Measurements from ENCODE around the gene CLCN3.
"Not testable (repeated sequence)": the region's sequence is repeated elsewhere in the genome, so short reads cannot be mapped to it uniquely, and the experiment has no call there.

The CLCN3 gene

GRCh38 chr4:169716677-169717076 is 96.3 kb downstream of the CLCN3 start:
- no peak for TF ChIP-seq CTCF (IDR thresholded peaks at IDR 0.05; ENCODE audit: low read depth, low read length)
- TF ChIP-seq, protein P1, sequence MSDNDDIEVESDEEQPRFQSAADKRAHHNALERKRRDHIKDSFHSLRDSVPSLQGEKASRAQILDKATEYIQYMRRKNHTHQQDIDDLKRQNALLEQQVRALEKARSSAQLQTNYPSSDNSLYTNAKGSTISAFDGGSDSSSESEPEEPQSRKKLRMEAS (IDR thresholded peaks at IDR 0.05; ENCODE audit: low read depth, low read length): no peak
- no peak for TF ChIP-seq MYC (IDR thresholded peaks at IDR 0.05; ENCODE audit: low read depth, low read length)
- no peak overlapping the region for H3K4me3 ChIP-seq (ENCODE audit: low read depth, low read length)
- DNase-seq (ENCODE audit: low read depth): no peak

GRCh38 chr4:169720529-169720928 is 100.2 kb downstream of the CLCN3 start:
- no peak for DNase-seq (ENCODE audit: low read depth)
- TF ChIP-seq, protein P1 (IDR thresholded peaks at IDR 0.05; ENCODE audit: low read depth, low read length): no peak
- TF ChIP-seq MYC (IDR thresholded peaks at IDR 0.05; ENCODE audit: low read depth, low read length) (no peak), CTCF (IDR thresholded peaks at IDR 0.05; ENCODE audit: low read depth, low read length) (no peak), POLR2A (IDR thresholded peaks at IDR 0.05; ENCODE audit: extremely low read depth, insufficient read length) (no peak)
- no peak overlapping the region for H3K4me3 ChIP-seq (ENCODE audit: low read depth, low read length)

DNA sequence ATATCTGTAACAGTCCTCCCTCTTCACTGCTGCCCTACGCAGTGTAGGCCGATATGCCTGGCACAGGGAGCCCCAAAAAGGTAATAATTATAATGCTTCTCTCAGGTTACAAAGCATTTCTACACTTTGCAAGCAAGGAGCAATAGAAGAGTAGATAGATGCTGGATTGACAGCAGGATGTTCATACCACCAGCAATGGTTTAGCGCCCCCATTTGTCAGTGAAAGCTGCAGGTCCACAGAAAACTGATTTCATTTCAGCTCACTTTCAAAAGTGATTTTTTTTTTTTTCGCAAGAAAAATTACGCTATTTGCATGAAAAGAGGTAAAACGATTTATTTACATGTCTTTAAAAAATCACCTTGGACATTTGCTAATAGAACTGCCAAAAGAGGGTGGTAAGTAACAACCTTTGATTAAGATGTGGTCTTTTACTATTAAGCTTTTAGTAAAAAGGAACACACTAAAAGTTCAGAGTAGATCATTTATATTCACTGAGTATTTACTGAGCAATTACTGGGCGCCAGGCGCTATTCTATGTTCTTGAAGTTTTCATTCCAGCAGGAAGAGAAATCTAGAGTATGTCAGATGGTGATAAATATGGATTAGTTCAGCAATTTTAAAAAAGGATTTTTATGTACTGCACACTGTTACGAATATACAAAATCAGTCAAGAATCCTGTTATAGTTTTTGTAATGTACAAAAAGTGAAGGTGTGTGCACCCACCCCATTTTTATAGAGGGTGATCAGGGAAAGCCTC is 103.0 kb downstream of the CLCN3 start:
- peak; percentile 16 for DNase-seq (ENCODE audit: low read depth)
- TF ChIP-seq MYC (IDR thresholded peaks at IDR 0.05; ENCODE audit: low read depth, low read length) (no peak), CTCF (IDR thresholded peaks at IDR 0.05; ENCODE audit: low read depth, low read length) (peak; percentile 12)
- no peak overlapping the region for H3K4me3 ChIP-seq (ENCODE audit: low read depth, low read length)

DNA sequence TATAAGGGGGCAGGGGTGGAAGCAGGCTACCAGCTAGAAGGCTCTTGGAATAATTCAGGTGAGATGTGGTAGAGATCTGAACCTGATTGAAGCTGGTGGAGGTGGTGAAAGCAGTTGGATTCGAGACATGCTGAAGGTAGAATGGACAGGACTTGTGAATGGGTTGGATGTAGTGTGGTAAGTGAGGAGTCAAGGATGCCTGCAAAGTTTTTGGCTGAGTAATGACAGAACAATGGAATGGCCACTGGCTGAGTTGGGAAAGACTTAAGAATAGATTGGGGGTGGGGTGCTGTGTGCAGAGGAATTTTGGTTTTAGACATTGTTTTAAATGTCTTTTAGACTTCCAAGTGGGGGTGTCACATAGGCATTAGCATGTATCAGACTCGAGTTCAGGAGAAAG is 103.9 kb downstream of the CLCN3 start:
- no peak for DNase-seq (ENCODE audit: low read depth)
- TF ChIP-seq MYC (IDR thresholded peaks at IDR 0.05; ENCODE audit: low read depth, low read length): no peak
- TF ChIP-seq, protein P1 (IDR thresholded peaks at IDR 0.05; ENCODE audit: low read depth, low read length): no peak
- TF ChIP-seq POLR2A (IDR thresholded peaks at IDR 0.05; ENCODE audit: extremely low read depth, insufficient read length): no peak
- TF ChIP-seq CTCF (IDR thresholded peaks at IDR 0.05; ENCODE audit: low read depth, low read length): no peak

GRCh38 chr4:169727616-169728015 is 107.2 kb downstream of the CLCN3 start:
- TF ChIP-seq POLR2A (IDR thresholded peaks at IDR 0.05; ENCODE audit: extremely low read depth, insufficient read length) (no peak), MYC (IDR thresholded peaks at IDR 0.05; ENCODE audit: low read depth, low read length) (no peak)
- no peak overlapping the region for H3K4me3 ChIP-seq (ENCODE audit: low read depth, low read length)
- DNase-seq (ENCODE audit: low read depth): no peak

More for the DNA sequence above, 103.9 kb downstream of the CLCN3 start:
- no peak overlapping the region for H3K4me3 ChIP-seq (ENCODE audit: low read depth, low read length)

- TF ChIP-seq, protein P1 (IDR thresholded peaks at IDR 0.05; ENCODE audit: low read depth, low read length): no peak
- no peak for DNase-seq (ENCODE audit: low read depth)
- no peak overlapping the region for H3K4me3 ChIP-seq (ENCODE audit: low read depth, low read length)
Observed at GRCh38 chr4:169730564-169730963, 110.2 kb downstream of the CLCN3 start.

- DNase-seq (ENCODE audit: low read depth); H3K4me3 ChIP-seq (ENCODE audit: low read depth, low read length): not testable (repeated sequence)
Observed at GRCh38 chr4:169738604-169739003, 118.2 kb downstream of the CLCN3 start.

All from NB4 (cell line).